H9 (cell line): Measurements from ENCODE around the gene ASCC3. TPM values are rescaled to one million over a fixed set of nuclear protein-coding genes. Genes with fewer than 3 reads are reported as not detected.

Experiments
- DNase-seq: peaks from one replicate; pipeline ENCODE4 v3.0.0-alpha.2; 2017
- H2AFZ ChIP-seq: one replicate; pipeline ENCODE4 v1.6.1; 2013; ENCODE audit warnings: mild to moderate bottlenecking, low read length, control low read depth, moderate library complexity
- H2AK5ac ChIP-seq: 2 replicates; pipeline ENCODE4 v1.6.1; 2013; ENCODE audit warnings: low read length, control low read depth, mixed read lengths; ENCODE audit not compliant: insufficient read length
- H2BK120ac ChIP-seq: one replicate; pipeline ENCODE4 v1.6.1; 2013; ENCODE audit warnings: low read depth, mild to moderate bottlenecking, low read length, control low read depth, inconsistent platforms; ENCODE audit not compliant: poor library complexity, severe bottlenecking
- H2BK12ac ChIP-seq: 2 replicates; pipeline ENCODE4 v1.6.1; 2013; ENCODE audit warnings: low read length, control low read depth, mixed read lengths, low read depth; ENCODE audit not compliant: insufficient read length
- H2BK15ac ChIP-seq: 2 replicates; pipeline ENCODE4 v1.6.1; 2013; ENCODE audit warnings: low read depth, low read length, control low read depth
- H2BK20ac ChIP-seq: one replicate; pipeline ENCODE4 v1.6.1; 2013; ENCODE audit warnings: low read depth, mild to moderate bottlenecking, low read length, control low read depth, inconsistent platforms; ENCODE audit not compliant: poor library complexity, severe bottlenecking
- H2BK5ac ChIP-seq: 2 replicates; pipeline ENCODE4 v1.6.1; 2013; ENCODE audit warnings: low read length, control low read depth, mixed read lengths; ENCODE audit not compliant: insufficient read length
- H3K14ac ChIP-seq: 2 replicates; pipeline ENCODE4 v1.6.1; 2013; ENCODE audit warnings: low read length, control low read depth; ENCODE audit not compliant: insufficient read depth
- H3K18ac ChIP-seq: 2 replicates; pipeline ENCODE4 v1.6.1; 2013; ENCODE audit warnings: low read depth, mild to moderate bottlenecking, mixed read lengths, low read length, control low read depth; ENCODE audit not compliant: insufficient read length
- H3K23ac ChIP-seq: 2 replicates; pipeline ENCODE4 v1.6.1; 2013; ENCODE audit warnings: low read length, control low read depth, mixed read lengths, low read depth; ENCODE audit not compliant: insufficient read length
- H3K23me2 ChIP-seq: 2 replicates; pipeline ENCODE4 v1.6.1; 2013; ENCODE audit warnings: low read depth, mild to moderate bottlenecking, mixed read lengths, low read length, control low read depth; ENCODE audit not compliant: insufficient read length, poor library complexity, severe bottlenecking
- H3K27ac ChIP-seq: 2 replicates; pipeline ENCODE4 v1.5.1; 2013; ENCODE audit warnings: low read length, control low read depth, mixed read lengths, low read depth; ENCODE audit not compliant: insufficient read length
- H3K27me3 ChIP-seq: 2 replicates; pipeline ENCODE4 v1.6.1; 2013; ENCODE audit warnings: low read length, control low read depth, inconsistent platforms; ENCODE audit not compliant: insufficient read depth
- H3K4ac ChIP-seq: 2 replicates; pipeline ENCODE4 v1.6.1; 2013; ENCODE audit warnings: low read depth, mild to moderate bottlenecking, control low read depth, inconsistent platforms, low read length, moderate library complexity
- H3K4me1 ChIP-seq: 2 replicates; pipeline ENCODE4 v1.6.1; 2013; ENCODE audit warnings: low read length, control low read depth, inconsistent platforms; ENCODE audit not compliant: insufficient read depth
- H3K4me2 ChIP-seq: 2 replicates; pipeline ENCODE4 v1.6.1; 2013; ENCODE audit warnings: low read length, control low read depth, mixed read lengths; ENCODE audit not compliant: insufficient read length, insufficient read depth
- H3K56ac ChIP-seq: 2 replicates; pipeline ENCODE4 v1.6.1; 2013; ENCODE audit warnings: low read depth, mild to moderate bottlenecking, mixed read lengths, low read length, control low read depth; ENCODE audit not compliant: insufficient read length
- H3K79me1 ChIP-seq: 2 replicates; pipeline ENCODE4 v1.6.1; 2013; ENCODE audit warnings: low read depth, mild to moderate bottlenecking, moderate library complexity, low read length, control low read depth, inconsistent platforms; ENCODE audit not compliant: insufficient read depth, poor library complexity, severe bottlenecking
- H3K79me2 ChIP-seq: 2 replicates; pipeline ENCODE4 v1.6.1; 2013; ENCODE audit warnings: low read length, control low read depth, inconsistent platforms; ENCODE audit not compliant: insufficient read depth
- H3K9ac ChIP-seq: 2 replicates; pipeline ENCODE4 v1.6.1; 2013; ENCODE audit warnings: low read length, control low read depth, mixed read lengths; ENCODE audit not compliant: insufficient read length; ENCODE audit errors: extremely low read depth
- H3K9me3 ChIP-seq: one replicate; pipeline ENCODE4 v1.6.1; 2013; ENCODE audit warnings: low read depth, low read length, inconsistent platforms; ENCODE audit not compliant: control insufficient read depth
- H3T11ph ChIP-seq: one replicate; pipeline ENCODE4 v1.6.1; 2013; ENCODE audit warnings: mild to moderate bottlenecking, low read length, control low read depth, inconsistent platforms
- H4K20me1 ChIP-seq: one replicate; pipeline ENCODE4 v1.6.1; 2013; ENCODE audit not compliant: control insufficient read depth, insufficient read length, insufficient read depth
- H4K5ac ChIP-seq: 2 replicates; pipeline ENCODE4 v1.6.1; 2013; ENCODE audit warnings: low read depth, mild to moderate bottlenecking, mixed read lengths, low read length, control low read depth; ENCODE audit not compliant: insufficient read length
- H4K8ac ChIP-seq: replicated peaks from 2 replicates; pipeline ENCODE4 v1.6.1; 2013; ENCODE audit warnings: low read length, control low read depth, mixed read lengths, low read depth; ENCODE audit not compliant: insufficient read length
- H4K91ac ChIP-seq: 2 replicates; pipeline ENCODE4 v1.6.1; 2013; ENCODE audit warnings: low read depth, mild to moderate bottlenecking, moderate library complexity, mixed read lengths, low read length, control low read depth; ENCODE audit not compliant: insufficient read length
- H3K27ac Mint-ChIP-seq, 3 experiments: 2 replicates in 2 of 3; 3 replicates in 1 of 3; pipeline ENCODE4 v1.8.0; 2020 to 2021; ENCODE audit warnings: mixed read lengths in 3 of 3, mild to moderate bottlenecking in 1 of 3, moderate library complexity in 1 of 3
- H3K27me3 Mint-ChIP-seq: 2 replicates; pipeline ENCODE4 v1.8.0; 2021; ENCODE audit warnings: low read depth, mild to moderate bottlenecking, moderate library complexity, mixed read lengths
- H3K36me3 Mint-ChIP-seq, 3 experiments: 2 replicates in 2 of 3; 3 replicates in 1 of 3; pipeline ENCODE4 v1.8.0; 2020 to 2021; ENCODE audit warnings: low read depth in 3 of 3, mixed read lengths in 3 of 3; ENCODE audit not compliant: insufficient read depth in 1 of 3
- H3K4me1 Mint-ChIP-seq, 2 experiments: 2 replicates each; pipeline ENCODE4 v1.8.0; 2020; ENCODE audit warnings: mixed read lengths in 2 of 2
- H3K4me3 Mint-ChIP-seq, 2 experiments: 2 replicates in 1 of 2; 3 replicates in 1 of 2; pipeline ENCODE4 v1.8.0; 2020 to 2021; ENCODE audit warnings: mild to moderate bottlenecking in 2 of 2, mixed read lengths in 2 of 2, moderate library complexity in 1 of 2
- H3K9me3 Mint-ChIP-seq, 2 experiments: 2 replicates in 1 of 2; 3 replicates in 1 of 2; pipeline ENCODE4 v1.8.0; 2020; ENCODE audit warnings: mild to moderate bottlenecking in 2 of 2, mixed read lengths in 2 of 2, moderate library complexity in 1 of 2
- CTCF ChIP-seq: fragments of 200-600 bp; sonication (generic); conservative IDR thresholded peaks from 3 replicates; pipeline ENCODE4 v1.8.0; 2021; ENCODE audit warnings: antibody characterized with exemption, mild to moderate bottlenecking
- WGBS: extraction: QIAGEN DNeasy Blood & Tissue Kit; methylation state at CpG from one replicate; pipeline ENCODE4 v1.1.7; 2013; ENCODE audit warnings: missing lambda C conversion rate, low lambda C conversion rate, mixed read lengths; ENCODE audit not compliant: insufficient read length; ENCODE audit errors: extremely low coverage; 5-methylcytosine and 5-hydroxymethylcytosine counted together
- total RNA-seq: library from RNA; stranded (reverse); gene quantifications from 2 replicates; pipeline ENCODE4 v1.2.1, GENCODE V29; 2021

The ASCC3 gene
- total RNA-seq, 1 experiment from 2014 or later = 63.8 TPM

GRCh38 chr6:100906325-100906724 is 25.2 kb upstream of the ASCC3 start:
- no peak overlapping the region for H2BK20ac ChIP-seq
- Mint-ChIP-seq H3K27ac (peak overlapping the region in 1 of 3 experiments; percentile 60; a peak in 1 of 7 replicates), H3K4me1 (peaks cover 3 to 4% of the 10 kb centered on the region in 2 experiments; a peak in 3 of 4 replicates), H3K9me3 (no peaks in the 10 kb centered on the region; a peak in 1 of 5 replicates), H3K27me3 (no peaks in the 10 kb centered on the region), H3K4me3 (no peak overlapping the region), H3K36me3 (no peaks in the 10 kb centered on the region; a peak in 1 of 7 replicates)
- no peak overlapping the region for H2BK120ac ChIP-seq
- H4K20me1 ChIP-seq = no peaks in the 10 kb centered on the region
- no peaks in the 10 kb centered on the region for H3K4me1 ChIP-seq
- no peak overlapping the region for H3K14ac ChIP-seq
- H3K27me3 ChIP-seq = no peaks in the 10 kb centered on the region
- no peak overlapping the region for H4K5ac ChIP-seq
- no peak overlapping the region for H2AFZ ChIP-seq
- H3K9me3 ChIP-seq = no peaks in the 10 kb centered on the region
- H3K4ac ChIP-seq = no peak overlapping the region
- H3K56ac ChIP-seq = no peak overlapping the region
- no peaks in the 10 kb centered on the region for H3K79me2 ChIP-seq
- no peak; the same call in 2 of the 3 replicates for TF ChIP-seq CTCF
- no peak overlapping the region for H2BK5ac ChIP-seq
- H4K8ac ChIP-seq = no peak overlapping the region
- no peak overlapping the region for H2BK12ac ChIP-seq
- no peak overlapping the region for H3T11ph ChIP-seq
- no peak overlapping the region for H3K9ac ChIP-seq
- no peak overlapping the region for H3K27ac ChIP-seq
- no peak overlapping the region for H3K18ac ChIP-seq
- no peak overlapping the region for H4K91ac ChIP-seq
- H2AK5ac ChIP-seq = no peak overlapping the region
- no peak overlapping the region for H2BK15ac ChIP-seq
- H3K23me2 ChIP-seq = no peaks in the 10 kb centered on the region
- H3K4me2 ChIP-seq = no peak overlapping the region
- WGBS = no CpG with 5 or more reads among the region's 1 CpG
- H3K79me1 ChIP-seq = no peaks in the 10 kb centered on the region
- no peak for DNase-seq
- H3K23ac ChIP-seq = no peak overlapping the region
